Epithelial cell of esophagus (primary cell): ENCODE data around the gene LOC128125822.

Source experiments
- DNase-seq: peaks from one replicate; pipeline ENCODE4 v3.0.0; 2010; ENCODE audit warnings: low read depth
- H3K4me3 ChIP-seq: 2 replicates; pipeline ENCODE4 v1.5.1; 2011; ENCODE audit warnings: mild to moderate bottlenecking, low read length, control low read depth
- TF ChIP-seq, protein P1 (sequence below): IDR thresholded peaks from 2 replicates; pipeline ENCODE4 v1.5.1; 2011; ENCODE audit warnings: low read depth, mild to moderate bottlenecking, low read length, control low read depth, inconsistent platforms; ENCODE audit not compliant: insufficient read depth; ENCODE audit errors: missing control alignments

LOC128125822 gene

DNA sequence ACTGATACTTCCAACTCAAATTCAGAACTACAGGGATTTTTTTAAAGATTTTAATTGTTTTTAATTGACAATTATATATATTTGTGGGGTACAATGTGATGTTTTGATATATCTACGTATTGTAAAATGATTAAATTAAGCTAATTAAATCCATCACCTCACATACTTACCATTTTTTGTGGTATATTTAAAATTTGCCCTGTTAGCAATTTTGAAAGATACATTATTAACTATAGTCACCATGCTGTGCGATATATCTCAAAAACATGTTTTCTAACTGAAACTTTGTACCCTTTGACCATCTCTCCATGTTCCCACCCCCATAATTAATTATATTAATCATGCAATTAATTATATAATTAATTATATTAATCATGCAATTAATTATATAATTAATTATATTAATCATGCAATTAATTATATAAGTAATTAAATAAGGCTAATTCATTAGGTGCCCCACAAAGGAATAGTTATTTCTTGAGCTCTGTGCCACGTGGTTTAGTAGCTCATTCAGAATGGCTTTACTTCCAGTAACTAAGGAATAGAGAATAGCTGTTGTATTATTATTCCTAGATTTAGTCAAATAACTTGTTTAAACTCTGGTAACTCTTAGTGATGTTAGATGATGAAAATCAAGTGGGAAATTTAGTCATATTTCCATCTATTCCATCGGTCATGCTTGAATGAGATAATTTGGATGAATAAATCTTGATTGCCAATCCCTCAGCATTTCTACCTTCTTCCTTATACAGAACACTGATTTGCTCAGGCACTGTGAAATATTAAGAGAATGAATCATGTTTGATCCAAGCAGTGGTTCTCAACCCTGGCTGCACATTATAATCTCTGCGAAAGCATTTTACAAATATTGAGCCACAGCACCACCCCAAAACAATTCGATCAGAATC lies 25.1 kb downstream of the LOC128125822 start:
- DNase-seq: peak; percentile 65
- TF ChIP-seq, protein P1, sequence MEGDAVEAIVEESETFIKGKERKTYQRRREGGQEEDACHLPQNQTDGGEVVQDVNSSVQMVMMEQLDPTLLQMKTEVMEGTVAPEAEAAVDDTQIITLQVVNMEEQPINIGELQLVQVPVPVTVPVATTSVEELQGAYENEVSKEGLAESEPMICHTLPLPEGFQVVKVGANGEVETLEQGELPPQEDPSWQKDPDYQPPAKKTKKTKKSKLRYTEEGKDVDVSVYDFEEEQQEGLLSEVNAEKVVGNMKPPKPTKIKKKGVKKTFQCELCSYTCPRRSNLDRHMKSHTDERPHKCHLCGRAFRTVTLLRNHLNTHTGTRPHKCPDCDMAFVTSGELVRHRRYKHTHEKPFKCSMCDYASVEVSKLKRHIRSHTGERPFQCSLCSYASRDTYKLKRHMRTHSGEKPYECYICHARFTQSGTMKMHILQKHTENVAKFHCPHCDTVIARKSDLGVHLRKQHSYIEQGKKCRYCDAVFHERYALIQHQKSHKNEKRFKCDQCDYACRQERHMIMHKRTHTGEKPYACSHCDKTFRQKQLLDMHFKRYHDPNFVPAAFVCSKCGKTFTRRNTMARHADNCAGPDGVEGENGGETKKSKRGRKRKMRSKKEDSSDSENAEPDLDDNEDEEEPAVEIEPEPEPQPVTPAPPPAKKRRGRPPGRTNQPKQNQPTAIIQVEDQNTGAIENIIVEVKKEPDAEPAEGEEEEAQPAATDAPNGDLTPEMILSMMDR: no peak
- peak overlapping the region; percentile 64 for H3K4me3 ChIP-seq

DNA sequence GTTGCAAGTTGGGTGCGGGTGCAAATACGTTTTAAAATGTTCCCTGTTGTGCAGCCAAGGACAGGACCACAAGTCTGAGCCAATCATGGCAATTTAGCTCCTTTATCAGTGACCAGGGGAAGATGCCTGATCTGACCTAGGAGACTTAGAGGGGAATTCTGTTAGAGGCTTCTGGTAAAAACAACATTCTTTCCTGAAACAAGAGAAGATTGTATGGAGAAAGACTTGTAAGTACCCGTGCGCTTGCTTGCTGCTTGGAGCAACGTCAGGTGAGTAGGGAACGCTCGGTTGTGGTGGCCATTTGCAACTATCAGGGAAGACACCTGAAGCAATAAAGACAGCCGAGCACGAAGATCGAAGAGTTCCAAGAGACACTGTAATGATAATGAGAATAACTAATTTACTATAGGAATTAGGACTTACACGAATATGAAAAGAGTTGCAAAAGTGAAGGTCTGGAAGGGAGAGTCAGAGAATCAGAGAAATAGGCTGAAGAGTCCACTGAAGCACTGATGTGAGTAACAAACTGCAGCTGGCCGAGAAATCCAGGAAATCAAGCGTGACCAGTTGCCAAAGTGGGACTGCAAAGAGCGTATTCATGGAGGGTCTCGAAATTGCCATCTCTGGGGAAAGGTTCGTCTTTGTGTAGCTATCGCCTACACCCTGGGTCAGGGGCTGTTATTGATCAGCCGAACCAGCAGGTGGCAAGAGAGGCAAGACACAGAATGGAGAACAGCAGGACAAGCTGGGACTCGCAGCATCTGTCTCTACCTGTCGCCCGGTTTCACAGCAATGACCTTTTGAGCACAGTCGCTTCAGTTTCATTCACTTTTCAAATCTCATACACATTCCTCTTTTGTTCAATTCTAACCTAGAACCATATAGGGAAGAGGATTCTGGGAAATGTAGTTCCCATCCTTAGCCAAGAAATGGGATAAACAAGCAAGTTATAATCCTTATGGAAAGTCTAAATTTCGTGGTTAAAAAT lies 26.1 kb downstream of the LOC128125822 start:
- DNase-seq: peak; percentile 85
- TF ChIP-seq, protein P1: peak; percentile 95
- H3K4me3 ChIP-seq: peak overlapping the region; percentile 64

DNA sequence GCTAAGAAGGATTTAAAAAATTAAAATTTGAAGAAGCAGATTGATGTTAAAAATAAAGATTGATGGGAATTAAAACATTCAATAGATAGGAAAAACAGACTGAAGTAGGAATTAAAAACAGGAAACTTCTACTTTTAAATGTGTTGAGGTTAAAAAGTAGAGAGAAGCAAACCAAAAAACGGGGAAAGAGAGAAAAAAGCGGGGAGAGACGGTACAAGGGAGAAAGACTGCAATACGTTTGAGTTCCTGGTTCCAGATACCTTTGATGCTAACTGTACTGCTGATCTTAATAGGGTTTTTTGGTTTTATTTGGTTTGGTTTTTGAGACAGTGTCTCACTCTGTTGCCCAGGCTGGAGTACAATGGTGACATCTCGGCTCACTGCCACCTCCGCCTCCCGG lies 27.0 kb downstream of the LOC128125822 start:
- TF ChIP-seq, protein P1: no peak
- no peak overlapping the region for H3K4me3 ChIP-seq
- no peak for DNase-seq

DNA sequence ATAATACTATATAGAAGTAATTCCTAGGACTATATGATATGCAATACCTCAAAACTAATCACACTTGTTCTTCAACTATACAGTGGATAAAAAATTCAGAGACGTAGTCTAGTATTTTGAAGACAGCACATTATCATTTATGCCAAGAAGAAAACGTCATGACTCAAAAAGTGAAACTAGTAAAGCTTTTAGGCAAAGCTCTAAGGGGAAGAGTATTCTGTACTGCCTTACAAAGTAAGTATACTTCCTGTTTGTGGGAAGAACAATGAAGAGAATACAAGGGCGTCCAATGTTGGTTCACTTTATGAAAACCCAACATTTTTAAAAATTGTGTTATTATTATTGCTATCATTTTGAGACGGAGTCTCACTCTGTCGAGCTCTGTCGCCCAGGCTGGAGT lies 27.9 kb downstream of the LOC128125822 start:
- no peak overlapping the region for H3K4me3 ChIP-seq
- TF ChIP-seq, protein P1: no peak
- DNase-seq: no peak

DNA sequence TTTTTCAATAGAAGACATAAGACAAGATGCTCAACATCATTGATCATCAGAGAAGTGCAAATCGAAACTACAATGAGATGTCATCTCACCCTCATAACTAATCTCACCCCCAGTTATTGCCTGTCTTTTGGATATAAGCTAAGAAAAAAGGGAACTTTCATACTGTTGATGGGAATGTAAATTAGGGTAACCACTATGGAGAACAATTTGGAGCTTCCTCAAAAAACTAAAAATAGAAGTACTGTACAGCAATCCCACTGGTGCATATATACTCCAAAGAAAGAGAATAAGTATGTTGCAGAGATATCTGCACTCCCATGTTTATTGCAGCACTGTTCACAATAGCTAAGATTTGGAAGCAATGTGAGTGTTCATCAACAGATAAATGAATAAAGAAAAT lies 37.0 kb downstream of the LOC128125822 start:
- no peak overlapping the region for H3K4me3 ChIP-seq
- DNase-seq: no peak
- TF ChIP-seq, protein P1: no peak

DNA sequence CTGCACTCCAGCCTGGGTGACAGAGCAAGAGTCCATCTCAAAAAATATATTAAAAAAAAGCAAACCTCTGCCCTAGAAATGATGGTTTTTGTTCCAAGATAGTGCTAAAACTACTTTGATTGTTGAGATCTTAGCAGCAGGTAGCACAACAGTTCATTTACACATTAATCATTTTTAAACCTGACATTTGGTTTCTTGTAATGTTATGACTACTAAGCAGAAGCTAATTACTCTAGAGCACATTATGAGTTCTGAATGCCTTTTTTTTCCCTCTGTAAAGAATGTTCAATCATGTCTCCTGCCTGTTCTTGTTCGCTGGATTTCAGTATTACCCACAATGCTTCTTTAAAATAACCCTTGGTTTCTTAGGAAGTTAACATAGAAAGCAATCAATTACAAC lies 38.7 kb downstream of the LOC128125822 start:
- H3K4me3 ChIP-seq: no peak overlapping the region
- no peak for DNase-seq
- TF ChIP-seq, protein P1: no peak
